VCaP (cell line): Measurements from ENCODE around the gene PKHD1.
"Not testable (repeated sequence)": the region's sequence is repeated elsewhere in the genome, so short reads cannot be mapped to it uniquely, and the experiment has no call there.

Source experiments
- H3K27ac ChIP-seq: fragments of 450-650 bp; 2 replicates; pipeline ENCODE4 v1.5.1; 2017
- CTCF ChIP-seq: fragments of 450-650 bp; conservative IDR thresholded peaks from 2 replicates; pipeline ENCODE4 v1.5.1; 2017; ENCODE audit warnings: mild to moderate bottlenecking, moderate library complexity

PKHD1 gene

GRCh38 chr6:51953246-51953645 is 134.2 kb downstream of the PKHD1 start:
- no peak for TF ChIP-seq CTCF
- no peak overlapping the region for H3K27ac ChIP-seq

GRCh38 chr6:51951924-51952323 is 135.5 kb downstream of the PKHD1 start:
- no peak overlapping the region for H3K27ac ChIP-seq
- no peak for TF ChIP-seq CTCF

GRCh38 chr6:51949526-51949925 is 137.9 kb downstream of the PKHD1 start:
- no peak for TF ChIP-seq CTCF
- H3K27ac ChIP-seq, result no peak overlapping the region

GRCh38 chr6:51939695-51940094 is 147.7 kb downstream of the PKHD1 start:
- H3K27ac ChIP-seq, result not testable (repeated sequence)

GRCh38 chr6:51936531-51937290 is 150.7 kb downstream of the PKHD1 start:
- TF ChIP-seq CTCF, result no peak
- H3K27ac ChIP-seq, result no peak overlapping the region

GRCh38 chr6:51934098-51934497 is 153.3 kb downstream of the PKHD1 start:
- H3K27ac ChIP-seq, result no peak overlapping the region
- TF ChIP-seq CTCF, result no peak

- no peak for TF ChIP-seq CTCF
- H3K27ac ChIP-seq, result no peak overlapping the region
These were observed 154.5 kb downstream of the PKHD1 start for GRCh38 chr6:51932956-51933355.

GRCh38 chr6:51930602-51931001 is 156.8 kb downstream of the PKHD1 start:
- H3K27ac ChIP-seq, result no peak overlapping the region
- no peak for TF ChIP-seq CTCF
